ENCODE results near the gene PPP2R5C.

The PPP2R5C gene

DNA sequence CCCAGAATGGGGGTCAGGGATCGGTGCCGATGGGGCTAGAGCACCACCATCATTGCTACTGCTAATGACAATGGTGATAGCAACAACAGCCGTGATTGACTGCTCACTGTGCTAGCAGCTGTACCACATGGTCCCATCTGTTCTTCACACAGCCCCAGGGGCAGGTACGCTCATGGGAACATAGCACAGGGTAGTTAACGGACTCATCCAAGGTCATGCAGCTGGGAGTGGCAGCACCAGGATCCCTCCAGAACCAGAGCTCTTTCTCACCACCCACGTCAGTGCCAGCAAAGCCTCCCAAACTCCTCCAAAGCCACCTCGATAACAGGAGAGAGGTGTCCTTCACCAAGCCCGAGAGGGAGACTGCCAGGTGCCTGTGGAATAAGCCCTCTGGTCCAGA lies 191.6 kb downstream of the PPP2R5C start:
- no peak for DNase-seq (ENCODE audit: low read depth)
- H3K4me3 ChIP-seq (ENCODE audit: low read length): no peak overlapping the region
- TF ChIP-seq, protein P1, sequence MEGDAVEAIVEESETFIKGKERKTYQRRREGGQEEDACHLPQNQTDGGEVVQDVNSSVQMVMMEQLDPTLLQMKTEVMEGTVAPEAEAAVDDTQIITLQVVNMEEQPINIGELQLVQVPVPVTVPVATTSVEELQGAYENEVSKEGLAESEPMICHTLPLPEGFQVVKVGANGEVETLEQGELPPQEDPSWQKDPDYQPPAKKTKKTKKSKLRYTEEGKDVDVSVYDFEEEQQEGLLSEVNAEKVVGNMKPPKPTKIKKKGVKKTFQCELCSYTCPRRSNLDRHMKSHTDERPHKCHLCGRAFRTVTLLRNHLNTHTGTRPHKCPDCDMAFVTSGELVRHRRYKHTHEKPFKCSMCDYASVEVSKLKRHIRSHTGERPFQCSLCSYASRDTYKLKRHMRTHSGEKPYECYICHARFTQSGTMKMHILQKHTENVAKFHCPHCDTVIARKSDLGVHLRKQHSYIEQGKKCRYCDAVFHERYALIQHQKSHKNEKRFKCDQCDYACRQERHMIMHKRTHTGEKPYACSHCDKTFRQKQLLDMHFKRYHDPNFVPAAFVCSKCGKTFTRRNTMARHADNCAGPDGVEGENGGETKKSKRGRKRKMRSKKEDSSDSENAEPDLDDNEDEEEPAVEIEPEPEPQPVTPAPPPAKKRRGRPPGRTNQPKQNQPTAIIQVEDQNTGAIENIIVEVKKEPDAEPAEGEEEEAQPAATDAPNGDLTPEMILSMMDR (IDR thresholded peaks at IDR 0.05; ENCODE audit: insufficient read depth, low read depth, low read length, missing control alignments): no peak

GRCh38 chr14:101954501-101954900 lies 193.0 kb downstream of the PPP2R5C start:
- TF ChIP-seq, protein P1 (IDR thresholded peaks at IDR 0.05; ENCODE audit: insufficient read depth, low read depth, low read length, missing control alignments): no peak
- DNase-seq (ENCODE audit: low read depth): no peak
- H3K4me3 ChIP-seq (ENCODE audit: low read length): no peak overlapping the region

DNA sequence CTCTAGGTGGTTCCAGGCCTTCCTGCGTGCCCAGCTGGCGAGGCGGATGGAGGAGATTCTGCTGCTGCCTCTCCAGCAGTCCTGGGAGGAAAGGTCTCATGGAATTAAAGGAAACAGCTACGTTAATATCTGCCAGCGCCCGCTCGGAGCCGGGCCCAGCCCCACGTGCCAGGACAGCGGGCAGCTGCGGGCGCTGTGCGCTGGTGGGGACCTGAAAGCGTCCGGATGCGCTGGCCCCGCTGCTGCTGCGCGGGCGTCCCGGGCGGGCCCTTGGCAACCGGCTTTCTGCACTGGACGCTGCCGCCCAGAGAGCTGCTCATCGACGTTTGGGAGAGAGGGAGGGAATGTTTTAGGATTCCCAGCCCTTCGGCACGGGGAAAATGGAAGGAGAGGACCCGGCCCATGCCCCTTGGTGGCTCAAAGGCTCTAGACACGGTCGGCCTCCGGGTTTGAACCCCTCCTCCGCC lies 194.2 kb downstream of the PPP2R5C start:
- TF ChIP-seq, protein P1 (IDR thresholded peaks at IDR 0.05; ENCODE audit: insufficient read depth, low read depth, low read length, missing control alignments): no peak
- no peak overlapping the region for H3K4me3 ChIP-seq (ENCODE audit: low read length)
- DNase-seq (ENCODE audit: low read depth): no peak

DNA sequence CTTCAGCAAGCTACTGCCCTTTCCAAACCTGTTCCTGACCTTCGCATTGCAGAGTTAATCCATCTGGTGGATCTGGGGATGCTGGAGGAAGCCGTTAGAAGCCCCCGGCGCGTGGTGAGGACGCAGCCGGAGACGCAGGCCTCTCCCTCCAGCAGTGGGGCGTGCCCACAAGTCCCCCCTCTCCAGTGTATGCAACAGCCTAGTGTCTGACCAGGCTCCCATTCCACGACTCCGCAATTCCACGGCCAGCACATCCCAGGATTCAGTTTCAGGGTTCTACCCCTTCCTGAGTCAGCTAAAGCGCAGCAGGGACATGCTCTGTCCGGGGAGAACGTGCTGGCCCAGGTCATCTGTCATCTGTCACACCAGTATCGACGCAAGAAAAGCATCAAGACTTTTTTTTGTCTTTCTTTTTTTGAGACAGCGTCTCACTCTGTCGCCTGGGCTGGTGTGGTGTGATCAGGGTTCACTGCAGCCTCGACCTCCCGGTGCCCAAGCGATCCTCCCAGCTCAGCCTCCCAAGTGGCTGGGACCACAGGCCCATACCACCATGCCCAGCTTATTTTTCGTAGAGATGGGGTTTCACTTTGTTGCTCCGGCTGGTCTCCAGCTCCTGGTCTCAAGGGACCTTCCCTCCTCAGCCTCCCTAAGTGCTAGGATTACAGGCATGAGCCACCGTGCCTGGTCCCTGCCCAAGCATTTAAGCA lies 194.8 kb downstream of the PPP2R5C start:
- TF ChIP-seq, protein P1 (IDR thresholded peaks at IDR 0.05; ENCODE audit: insufficient read depth, low read depth, low read length, missing control alignments): no peak
- H3K4me3 ChIP-seq (ENCODE audit: low read length): no peak overlapping the region
- DNase-seq (ENCODE audit: low read depth): no peak

DNA sequence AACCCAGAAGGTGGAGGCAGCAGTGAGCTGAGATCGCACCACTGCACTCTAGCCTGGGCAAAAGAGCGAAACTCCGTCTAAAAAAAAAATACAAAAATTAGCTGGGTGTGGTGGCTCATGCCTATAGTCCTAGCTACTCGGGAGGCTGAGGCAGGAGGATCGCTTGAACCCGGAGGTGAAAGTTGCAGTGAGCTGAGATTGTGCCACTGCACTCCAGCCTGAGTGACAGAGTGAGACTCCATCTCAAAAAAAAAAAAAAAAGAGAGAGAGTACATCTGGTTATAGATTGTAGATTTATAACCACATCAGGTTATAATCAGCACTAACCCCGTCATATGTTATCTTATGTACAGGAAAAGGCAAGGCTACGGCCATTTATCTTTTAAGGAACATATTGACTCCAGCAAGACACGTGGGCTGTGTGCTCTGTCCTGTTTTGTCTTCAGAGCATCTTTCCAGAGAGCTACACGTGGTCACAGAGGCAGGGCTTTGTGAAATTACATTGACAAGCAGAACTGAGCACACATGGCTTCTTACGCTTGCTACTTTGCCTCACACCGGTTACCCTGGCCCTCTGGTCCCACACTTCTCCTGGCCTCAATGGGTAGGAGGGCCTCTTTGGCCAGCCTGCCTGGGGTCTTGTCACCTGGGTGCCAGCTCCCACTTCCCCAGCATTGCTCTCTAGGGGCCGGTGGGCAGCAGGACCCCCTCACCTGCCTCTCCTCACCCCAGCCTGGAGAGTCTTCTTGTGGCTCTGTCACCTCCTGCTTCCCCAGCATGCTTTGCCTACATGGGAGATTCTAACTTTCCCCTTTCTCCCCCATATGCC lies 196.1 kb downstream of the PPP2R5C start:
- H3K4me3 ChIP-seq (ENCODE audit: low read length): no peak overlapping the region
- DNase-seq (ENCODE audit: low read depth): no peak
- TF ChIP-seq, protein P1 (IDR thresholded peaks at IDR 0.05; ENCODE audit: insufficient read depth, low read depth, low read length, missing control alignments): no peak

GRCh38 chr14:101958418-101959180 lies 197.1 kb downstream of the PPP2R5C start:
- no peak overlapping the region for H3K4me3 ChIP-seq (ENCODE audit: low read length)
- TF ChIP-seq, protein P1 (IDR thresholded peaks at IDR 0.05; ENCODE audit: insufficient read depth, low read depth, low read length, missing control alignments): no peak
- no peak for DNase-seq (ENCODE audit: low read depth)
